Adipocyte (in vitro differentiated cells): ENCODE measurements around the gene MPPED2.

ENCODE experiments used
- DNase-seq: peaks from one replicate; pipeline ENCODE4 v3.0.0-alpha.2; 2015; ENCODE audit warnings: low read depth
- H3K27me3 ChIP-seq: replicated peaks from 2 replicates; pipeline ENCODE4 v1.7.0; 2013; ENCODE audit warnings: mild to moderate bottlenecking, low read length, moderate library complexity; ENCODE audit not compliant: control insufficient read depth, insufficient read depth
- H3K36me3 ChIP-seq: 2 replicates; pipeline ENCODE4 v1.7.0; 2013; ENCODE audit warnings: low read length, mild to moderate bottlenecking, moderate library complexity; ENCODE audit not compliant: control insufficient read depth, insufficient read depth, severe bottlenecking
- H3K4me1 ChIP-seq: 2 replicates; pipeline ENCODE4 v1.7.0; 2013; ENCODE audit warnings: mild to moderate bottlenecking, low read length, moderate library complexity; ENCODE audit not compliant: control insufficient read depth, insufficient read depth
- H3K4me3 ChIP-seq: 2 replicates; pipeline ENCODE4 v1.7.0; 2013; ENCODE audit warnings: mild to moderate bottlenecking, low read length, moderate library complexity
- H3K9ac ChIP-seq: 2 replicates; pipeline ENCODE4 v1.7.0; 2013; ENCODE audit warnings: mild to moderate bottlenecking, low read length, moderate library complexity
- H3K9me3 ChIP-seq: 2 replicates; pipeline ENCODE4 v1.7.0; 2013; ENCODE audit warnings: mild to moderate bottlenecking, low read length, moderate library complexity; ENCODE audit not compliant: control insufficient read depth

The MPPED2 gene

GRCh38 chr11:30552839-30553238 lies 33.3 kb downstream of the MPPED2 start:
- no peaks in the 10 kb centered on the region for H3K36me3 ChIP-seq
- no peaks in the 10 kb centered on the region for H3K9me3 ChIP-seq
- no peak overlapping the region for H3K9ac ChIP-seq
- no peak overlapping the region for H3K4me3 ChIP-seq
- peaks cover 3% of the 10 kb centered on the region for H3K27me3 ChIP-seq
- H3K4me1 ChIP-seq = no peaks in the 10 kb centered on the region
- DNase-seq = no peak

DNA sequence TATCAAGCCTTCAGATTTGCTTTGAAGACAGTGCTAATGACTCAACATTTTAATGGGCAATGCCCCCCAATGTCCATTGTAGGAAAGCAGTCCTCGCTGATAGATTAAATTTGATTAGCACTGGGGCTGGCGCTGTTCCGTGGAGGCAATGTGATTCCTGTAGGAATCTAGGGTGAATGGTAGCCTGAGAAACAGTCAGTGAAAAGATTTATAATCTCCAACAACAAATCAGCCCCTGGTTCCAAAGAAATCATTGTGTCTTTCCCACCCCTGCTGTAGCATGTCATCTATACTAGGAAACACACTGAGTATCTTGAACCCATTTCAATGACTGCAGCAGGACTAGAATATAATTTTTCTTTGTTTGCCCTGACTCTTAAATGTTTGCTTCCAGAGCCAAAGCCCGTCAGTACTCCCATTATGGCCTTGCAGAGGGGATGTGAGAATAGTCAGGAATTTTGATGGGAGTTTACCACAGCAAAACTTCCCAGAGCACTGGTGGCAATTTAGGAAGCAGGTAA lies 36.1 kb downstream of the MPPED2 start:
- no peaks in the 10 kb centered on the region for H3K36me3 ChIP-seq
- no peaks in the 10 kb centered on the region for H3K4me1 ChIP-seq
- H3K9ac ChIP-seq = no peak overlapping the region
- H3K27me3 ChIP-seq = peaks cover 3% of the 10 kb centered on the region
- H3K4me3 ChIP-seq = no peak overlapping the region
- DNase-seq = no peak
- no peaks in the 10 kb centered on the region for H3K9me3 ChIP-seq

GRCh38 chr11:30549565-30549964 lies 36.6 kb downstream of the MPPED2 start:
- H3K4me1 ChIP-seq = no peaks in the 10 kb centered on the region
- H3K27me3 ChIP-seq = peaks cover 3% of the 10 kb centered on the region
- H3K4me3 ChIP-seq = no peak overlapping the region
- H3K9me3 ChIP-seq = no peaks in the 10 kb centered on the region
- no peaks in the 10 kb centered on the region for H3K36me3 ChIP-seq
- H3K9ac ChIP-seq = no peak overlapping the region
- no peak for DNase-seq

- Histone ChIP-seq H3K9ac (no peak overlapping the region), H3K36me3 (no peaks in the 10 kb centered on the region), H3K9me3 (no peaks in the 10 kb centered on the region), H3K27me3 (no peaks in the 10 kb centered on the region), H3K4me1 (no peaks in the 10 kb centered on the region), H3K4me3 (no peak overlapping the region)
- no peak for DNase-seq
These were observed 39.8 kb downstream of the MPPED2 start for GRCh38 chr11:30546334-30546733.

GRCh38 chr11:30545507-30545906 lies 40.6 kb downstream of the MPPED2 start:
- H3K9me3 ChIP-seq = no peaks in the 10 kb centered on the region
- no peak for DNase-seq
- no peaks in the 10 kb centered on the region for H3K27me3 ChIP-seq
- H3K9ac ChIP-seq = no peak overlapping the region
- no peak overlapping the region for H3K4me3 ChIP-seq
- H3K4me1 ChIP-seq = no peaks in the 10 kb centered on the region
- no peaks in the 10 kb centered on the region for H3K36me3 ChIP-seq

DNA sequence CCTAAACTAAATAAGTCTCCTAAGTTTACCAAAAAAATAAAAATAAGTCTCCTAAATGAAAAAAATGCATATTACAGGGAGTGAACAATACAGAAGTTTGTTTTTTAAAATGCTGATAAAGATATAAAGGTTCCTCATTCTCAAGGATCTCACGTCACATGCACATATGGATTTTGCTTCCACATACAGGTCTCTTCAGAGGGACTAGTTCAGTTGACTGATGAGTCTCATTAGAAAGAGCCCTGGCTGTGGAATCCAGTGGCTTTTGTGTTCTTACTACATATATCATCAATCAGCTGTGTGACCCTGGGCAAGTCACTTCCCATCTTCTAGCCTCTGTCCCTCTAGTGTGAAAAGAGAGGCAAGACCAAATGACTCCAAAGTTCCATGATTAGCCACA lies 43.1 kb downstream of the MPPED2 start:
- H3K9ac ChIP-seq = no peak overlapping the region
- H3K9me3 ChIP-seq = no peaks in the 10 kb centered on the region
- no peaks in the 10 kb centered on the region for H3K36me3 ChIP-seq
- H3K4me1 ChIP-seq = no peaks in the 10 kb centered on the region
- H3K27me3 ChIP-seq = no peaks in the 10 kb centered on the region
- H3K4me3 ChIP-seq = no peak overlapping the region
- DNase-seq = no peak

DNA sequence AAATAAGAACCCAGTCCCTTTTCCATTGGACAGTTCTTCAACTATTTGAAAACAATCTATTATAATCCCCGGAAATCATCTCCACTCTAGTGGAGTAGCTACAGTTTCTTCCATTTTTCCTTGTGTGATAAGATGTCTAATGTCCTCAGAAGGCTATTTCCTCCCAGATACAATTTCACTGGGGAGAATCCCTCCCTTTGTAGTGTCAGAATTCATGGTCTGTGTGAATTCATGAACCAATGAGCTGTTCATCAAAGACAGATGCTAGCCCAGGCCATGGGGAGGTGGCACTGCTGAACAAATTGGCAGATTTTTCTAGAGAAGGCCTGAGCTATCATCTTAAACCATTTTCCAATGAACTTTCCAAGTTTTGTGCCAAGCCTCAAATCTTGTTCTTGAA lies 45.4 kb downstream of the MPPED2 start:
- peaks cover 6% of the 10 kb centered on the region for H3K27me3 ChIP-seq
- no peaks in the 10 kb centered on the region for H3K9me3 ChIP-seq
- no peaks in the 10 kb centered on the region for H3K36me3 ChIP-seq
- no peaks in the 10 kb centered on the region for H3K4me1 ChIP-seq
- DNase-seq = no peak
- H3K9ac ChIP-seq = no peak overlapping the region
- no peak overlapping the region for H3K4me3 ChIP-seq

GRCh38 chr11:30538251-30538650 lies 47.9 kb downstream of the MPPED2 start:
- Histone ChIP-seq H3K4me1 (no peaks in the 10 kb centered on the region), H3K4me3 (no peak overlapping the region), H3K36me3 (no peaks in the 10 kb centered on the region), H3K27me3 (peaks cover 8% of the 10 kb centered on the region), H3K9me3 (no peaks in the 10 kb centered on the region), H3K9ac (no peak overlapping the region)
- DNase-seq = no peak

DNA sequence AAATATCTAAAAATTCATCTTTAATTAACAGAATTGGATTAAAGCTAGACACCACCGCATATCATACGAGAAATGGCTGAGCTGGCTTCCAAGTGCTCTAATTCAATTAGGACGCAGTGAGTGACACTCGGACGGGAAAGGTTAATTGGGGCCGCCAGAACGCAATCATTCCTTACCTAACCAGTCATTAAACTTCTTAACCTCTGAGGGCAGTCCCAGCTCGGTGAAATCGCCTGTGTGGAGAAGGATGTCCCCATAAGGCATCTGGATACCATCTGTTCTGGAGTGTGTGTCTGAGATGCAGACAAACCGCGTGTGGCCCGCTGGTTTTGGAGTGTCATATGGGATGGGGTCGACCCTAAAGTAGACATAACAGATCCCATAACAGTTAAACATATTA lies 50.3 kb downstream of the MPPED2 start:
- H3K4me1 ChIP-seq = no peaks in the 10 kb centered on the region
- H3K36me3 ChIP-seq = no peaks in the 10 kb centered on the region
- H3K9me3 ChIP-seq = no peaks in the 10 kb centered on the region
- DNase-seq = no peak
- peaks cover 8% of the 10 kb centered on the region for H3K27me3 ChIP-seq
- H3K4me3 ChIP-seq = no peak overlapping the region
- no peak overlapping the region for H3K9ac ChIP-seq

GRCh38 chr11:30533445-30533947 lies 52.7 kb downstream of the MPPED2 start:
- Histone ChIP-seq H3K4me3 (no peak overlapping the region), H3K27me3 (peaks cover 8% of the 10 kb centered on the region), H3K9me3 (no peaks in the 10 kb centered on the region), H3K9ac (no peak overlapping the region), H3K4me1 (no peaks in the 10 kb centered on the region), H3K36me3 (no peaks in the 10 kb centered on the region)
- DNase-seq = no peak

DNA sequence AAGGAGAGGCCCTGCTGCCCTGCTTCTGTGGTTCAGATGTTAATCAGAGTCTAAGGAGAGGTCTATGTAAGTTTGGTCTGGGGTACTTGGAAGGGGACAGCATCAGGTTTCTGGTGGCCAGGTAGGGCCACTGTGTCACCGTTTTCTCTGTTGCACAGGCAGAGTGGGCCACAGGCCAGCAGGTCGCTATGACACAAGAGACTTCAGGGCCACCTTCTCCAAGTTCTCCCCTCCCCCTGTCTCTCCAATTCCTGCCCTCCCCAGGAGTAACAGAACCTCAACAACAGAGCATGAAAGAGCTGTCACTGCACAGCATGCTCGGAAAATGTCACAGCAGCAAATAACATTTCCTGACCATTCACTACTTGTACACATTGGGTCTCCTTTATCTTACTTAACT lies 58.6 kb downstream of the MPPED2 start:
- Histone ChIP-seq H3K36me3 (no peaks in the 10 kb centered on the region), H3K9me3 (no peaks in the 10 kb centered on the region), H3K4me1 (no peaks in the 10 kb centered on the region), H3K4me3 (no peak overlapping the region), H3K27me3 (no peaks in the 10 kb centered on the region), H3K9ac (no peak overlapping the region)
- no peak for DNase-seq

GRCh38 chr11:30526558-30526957 lies 59.6 kb downstream of the MPPED2 start:
- Histone ChIP-seq H3K27me3 (no peaks in the 10 kb centered on the region), H3K4me3 (no peak overlapping the region)
- DNase-seq = no peak

More at GRCh38 chr11:30526558-30526957, 59.6 kb downstream of the MPPED2 start:
- Histone ChIP-seq H3K9me3 (no peaks in the 10 kb centered on the region), H3K9ac (no peak overlapping the region), H3K4me1 (no peaks in the 10 kb centered on the region), H3K36me3 (no peaks in the 10 kb centered on the region)
